IMR-90 (cell line): Measurements from ENCODE around the gene AOPEP. TPM values are rescaled to one million over a fixed set of nuclear protein-coding genes. Genes with fewer than 3 reads are reported as not detected.

Experiments
- ATAC-seq: fragments of 200-7000 bp; cut with Tn5 transposase; 2 replicates; pipeline ENCODE4 v1.9.1; 2020; ENCODE audit warnings: low read depth, mild to moderate bottlenecking, moderate library complexity
- BruUV-seq: library from RNA; stranded (reverse); fragments of 400-500 nt; replicated peaks from 2 replicates; lab custom pipeline; 2021; lab: Mats Ljungman, UMichigan
- CTCF ChIA-PET: fragments of 300-600 bp; formaldehyde crosslinking; extraction: SDS; loops from one replicate; lab custom pipeline; 2021; ENCODE audit warnings: antibody characterized with exemption; lab: Yijun Ruan, JAX
- POLR2A ChIA-PET: fragments of 300-600 bp; sonication (Branson Sonifier 250); formaldehyde crosslinking; loops from one replicate; lab custom pipeline; 2022; ENCODE audit warnings: antibody characterized with exemption; ENCODE audit not compliant: unreplicated experiment; lab: Charles Lee
- DNase-seq: peaks from one replicate; pipeline ENCODE4 v3.0.0; 2013
- H2AFZ ChIP-seq: replicated peaks from 2 replicates; pipeline ENCODE3; 2013; ENCODE audit warnings: low read length, mild to moderate bottlenecking; ENCODE audit not compliant: poor library complexity
- H2AK5ac ChIP-seq: 2 replicates; pipeline ENCODE4 v1.6.1; 2013; ENCODE audit warnings: low read depth, low read length, inconsistent platforms
- H2AK9ac ChIP-seq: replicated peaks from 2 replicates; pipeline ENCODE3; 2013; ENCODE audit warnings: mild to moderate bottlenecking, low read depth, low read length, moderate library complexity; ENCODE audit not compliant: poor library complexity
- H2BK120ac ChIP-seq: 2 replicates; pipeline ENCODE4 v1.6.1; 2013; ENCODE audit warnings: low read depth, low read length, inconsistent platforms
- H2BK15ac ChIP-seq: 3 replicates; pipeline ENCODE4 v1.6.1; 2013; ENCODE audit warnings: low read depth, low read length, inconsistent platforms
- H2BK20ac ChIP-seq: 2 replicates; pipeline ENCODE4 v1.6.1; 2013; ENCODE audit warnings: low read depth, mild to moderate bottlenecking, inconsistent platforms, low read length, moderate library complexity
- H2BK5ac ChIP-seq: 2 replicates; pipeline ENCODE4 v1.6.1; 2013; ENCODE audit warnings: mild to moderate bottlenecking, low read depth, low read length, inconsistent platforms; ENCODE audit not compliant: poor library complexity, severe bottlenecking
- H3K14ac ChIP-seq: replicated peaks from 2 replicates; pipeline ENCODE4 v1.6.1; 2013; ENCODE audit warnings: low read depth, low read length, inconsistent platforms
- H3K18ac ChIP-seq: 2 replicates; pipeline ENCODE4 v1.6.1; 2013; ENCODE audit warnings: low read depth, low read length, control low read depth
- H3K23ac ChIP-seq: 2 replicates; pipeline ENCODE4 v1.6.1; 2013; ENCODE audit warnings: low read depth, low read length, inconsistent platforms
- H3K27ac ChIP-seq: 2 replicates; pipeline ENCODE4 v1.5.1; 2013; ENCODE audit warnings: mild to moderate bottlenecking, control low read depth, low read length; ENCODE audit not compliant: insufficient read depth
- H3K27me3 ChIP-seq: 2 replicates; pipeline ENCODE4 v1.6.1; 2013; ENCODE audit warnings: low read length; ENCODE audit not compliant: control insufficient read depth, insufficient read depth
- H3K36me3 ChIP-seq: 2 replicates; pipeline ENCODE4 v1.6.1; 2013; ENCODE audit warnings: low read length, mixed read lengths; ENCODE audit not compliant: control insufficient read depth, insufficient read depth
- H3K4ac ChIP-seq: 2 replicates; pipeline ENCODE4 v1.6.1; 2013; ENCODE audit warnings: low read depth, low read length, inconsistent platforms
- H3K4me1 ChIP-seq: 2 replicates; pipeline ENCODE4 v1.6.1; 2013; ENCODE audit warnings: low read length, mixed read lengths; ENCODE audit not compliant: control insufficient read depth, insufficient read depth
- H3K4me2 ChIP-seq: 2 replicates; pipeline ENCODE4 v1.6.1; 2013; ENCODE audit warnings: low read depth, mild to moderate bottlenecking, control low read depth, low read length, moderate library complexity
- H3K4me3 ChIP-seq: 2 replicates; pipeline ENCODE4 v1.5.1; 2013; ENCODE audit warnings: low read depth, mild to moderate bottlenecking, control low read depth, low read length, moderate library complexity; ENCODE audit not compliant: insufficient read depth
- H3K56ac ChIP-seq: 2 replicates; pipeline ENCODE4 v1.6.1; 2013; ENCODE audit warnings: low read length, inconsistent platforms; ENCODE audit not compliant: insufficient read depth; ENCODE audit errors: extremely low read depth
- H3K79me1 ChIP-seq, 2 experiments: 2 replicates each; pipeline ENCODE4 v1.6.1; 2013; ENCODE audit warnings: low read length in 2 of 2, inconsistent platforms in 1 of 2, low read depth in 1 of 2
- H3K9ac ChIP-seq: 2 replicates; pipeline ENCODE4 v1.6.1; 2013; ENCODE audit warnings: low read depth, low read length, control low read depth
- H3K9me1 ChIP-seq: 2 replicates; pipeline ENCODE4 v1.6.1; 2013; ENCODE audit warnings: low read length, inconsistent platforms; ENCODE audit not compliant: insufficient read depth
- H3K9me3 ChIP-seq: 2 replicates; pipeline ENCODE4 v1.6.1; 2013; ENCODE audit warnings: low read length; ENCODE audit not compliant: control insufficient read depth, insufficient read depth
- H4K20me1 ChIP-seq: 2 replicates; pipeline ENCODE4 v1.6.1; 2013; ENCODE audit warnings: low read length, inconsistent platforms; ENCODE audit not compliant: insufficient read depth
- H4K5ac ChIP-seq: 2 replicates; pipeline ENCODE4 v1.6.1; 2013; ENCODE audit warnings: mild to moderate bottlenecking, low read depth, low read length, control low read depth
- H4K8ac ChIP-seq, 2 experiments: 2 replicates each; pipeline ENCODE4 v1.6.1; 2013; ENCODE audit warnings: low read depth in 2 of 2, low read length in 2 of 2, control low read depth in 1 of 2, inconsistent platforms in 1 of 2
- H4K91ac ChIP-seq: 2 replicates; pipeline ENCODE4 v1.6.1; 2013; ENCODE audit warnings: low read depth, low read length, inconsistent platforms; ENCODE audit not compliant: insufficient read depth
- BHLHE40 ChIP-seq: fragments of 150-350 bp; IDR thresholded peaks from 2 replicates; pipeline ENCODE4 v1.6.1; 2016; ENCODE audit warnings: mild to moderate bottlenecking, low read depth, low read length
- CEBPB ChIP-seq: IDR thresholded peaks from 2 replicates; pipeline ENCODE4 v1.6.1; 2012; ENCODE audit warnings: low read depth, low read length, improper control_type of control experiment
- CHD1 ChIP-seq: IDR thresholded peaks from 2 replicates; pipeline ENCODE4 v1.6.1; 2012; ENCODE audit warnings: low read depth, low read length, improper control_type of control experiment
- ELK1 ChIP-seq: fragments of 150-350 bp; IDR thresholded peaks from 2 replicates; pipeline ENCODE4 v1.6.1; 2016; ENCODE audit warnings: low read depth, mild to moderate bottlenecking, low read length, moderate library complexity, borderline replicate concordance
- FOS ChIP-seq: fragments of 150-350 bp; IDR thresholded peaks from 2 replicates; pipeline ENCODE4 v1.6.1; 2016; ENCODE audit warnings: low read depth, low read length
- MAFK ChIP-seq: IDR thresholded peaks from 2 replicates; pipeline ENCODE4 v1.6.1; 2012; ENCODE audit warnings: low read depth, low read length, improper control_type of control experiment
- MAZ ChIP-seq: IDR thresholded peaks from 2 replicates; pipeline ENCODE4 v1.6.1; 2012; ENCODE audit warnings: low read depth, mild to moderate bottlenecking, low read length, improper control_type of control experiment, moderate library complexity, borderline replicate concordance
- MXI1 ChIP-seq: IDR thresholded peaks from 2 replicates; pipeline ENCODE4 v1.6.1; 2012; ENCODE audit warnings: low read depth, mild to moderate bottlenecking, low read length, moderate library complexity, borderline replicate concordance
- NFE2L2 ChIP-seq: fragments of 150-350 bp; IDR thresholded peaks from 2 replicates; pipeline ENCODE4 v1.6.1; 2016; ENCODE audit warnings: low read depth, mild to moderate bottlenecking, low read length
- POLR2A ChIP-seq: IDR thresholded peaks from 2 replicates; pipeline ENCODE4 v1.6.1; 2012; ENCODE audit warnings: mild to moderate bottlenecking, low read depth, low read length
- RAD21 ChIP-seq: IDR thresholded peaks from 2 replicates; pipeline ENCODE4 v1.6.1; 2012; ENCODE audit warnings: low read length, improper control_type of control experiment
- RCOR1 ChIP-seq: IDR thresholded peaks from 2 replicates; pipeline ENCODE4 v1.6.1; 2012; ENCODE audit warnings: mild to moderate bottlenecking, low read length, improper control_type of control experiment; ENCODE audit not compliant: insufficient replicate concordance
- RFX5 ChIP-seq: IDR thresholded peaks from 2 replicates; pipeline ENCODE4 v1.8.0; 2012; ENCODE audit warnings: low read depth, mild to moderate bottlenecking, low read length, moderate library complexity
- SMC3 ChIP-seq: fragments of 150-350 bp; IDR thresholded peaks from 2 replicates; pipeline ENCODE4 v1.6.1; 2016; ENCODE audit warnings: low read depth, mild to moderate bottlenecking, antibody characterized with exemption, low read length, moderate library complexity
- USF2 ChIP-seq: fragments of 150-350 bp; IDR thresholded peaks from 2 replicates; pipeline ENCODE4 v1.6.1; 2017; ENCODE audit warnings: mild to moderate bottlenecking, antibody characterized with exemption, low read length, low read depth
- WGBS, 2 experiments: methylation state at CpG; one replicate each; pipeline versions ENCODE4 v1.1.5 to v1.1.7; 2013; ENCODE audit warnings: missing lambda C conversion rate in 2 of 2; ENCODE audit not compliant: insufficient read length in 1 of 2; ENCODE audit errors: extremely low coverage in 2 of 2; 5-methylcytosine and 5-hydroxymethylcytosine counted together
- dilution Hi-C: fragments of 300-500 bp; cut with HindIII; formaldehyde crosslinking; loops from one replicate; pipeline ENCODE4 v1.14.3; 2018; ENCODE audit warnings: low sequenced_read_pairs; ENCODE audit not compliant: unreplicated experiment
- in situ Hi-C: fragments of 300-500 bp; cut with MboI; formaldehyde crosslinking; loops from 3 replicates; pipeline ENCODE4 v1.14.3; 2019; ENCODE audit warnings: low sequenced_read_pairs, inconsistent platforms, mixed read lengths
- intact Hi-C: fragments of 100-400 bp; cut with micrococcal nuclease; formaldehyde crosslinking; loops from 2 replicates; pipeline ENCODE4 v1.10.0; 2022
- polyA plus RNA-seq, 3 experiments: library from polyadenylated mRNA; depleted of rRNA; stranded (reverse); fragments of >200 nt; gene quantifications; 2 replicates each; pipeline ENCODE4 v1.2.3, GENCODE V29; 2012; ENCODE audit warnings: low replicate concordance in 1 of 3
- total RNA-seq: library from RNA; depleted of rRNA; stranded (reverse); fragments of >200 nt; gene quantifications from 2 replicates; pipeline ENCODE4 v1.2.3, GENCODE V29; 2012

Gene AOPEP
- total and polyA plus RNA-seq, 2 of the 4 experiments (the other 2 are of a cell fraction) = 34.9 to 38.7 TPM

- WGBS, 2 experiments = no CpG with 5 or more reads among the region's 1 CpG
- Histone ChIP-seq H3K4me3 (no peak overlapping the region), H3K9me3 (no peaks in the 10 kb centered on the region; the same call in 1 of the 2 replicates), H3K36me3 (no peaks in the 10 kb centered on the region), H2AK9ac (no peak overlapping the region), H3K9me1 (no peaks in the 10 kb centered on the region), H2AK5ac (no peak overlapping the region), H3K14ac (no peak overlapping the region), H4K20me1 (no peaks in the 10 kb centered on the region), H3K18ac (no peak overlapping the region), H3K56ac (no peak overlapping the region), H3K27ac (no peak overlapping the region), H2BK15ac (no peak overlapping the region), H2BK20ac (no peak overlapping the region), H3K4me2 (no peak overlapping the region), H2AFZ (no peak overlapping the region), H4K5ac (no peak overlapping the region), H3K9ac (no peak overlapping the region), H3K4me1 (peaks cover 3% of the 10 kb centered on the region), H4K8ac (no peak overlapping the region), H3K4ac (no peak overlapping the region), H3K27me3 (no peaks in the 10 kb centered on the region), H2BK120ac (no peak overlapping the region), H4K91ac (no peak overlapping the region), H3K23ac (no peak overlapping the region), H3K79me1 (no peaks in the 10 kb centered on the region), H2BK5ac (no peak overlapping the region)
- in situ Hi-C loops (no loop called here), dilution Hi-C loops (no loop called here), intact Hi-C loops (no loop called here)
- TF ChIP-seq CEBPB (no peak), SMC3 (no peak), RFX5 (no peak), USF2 (no peak), ELK1 (no peak), MAZ (no peak), RCOR1 (no peak), RAD21 (no peak), MXI1 (no peak), POLR2A (no peak), BHLHE40 (no peak), MAFK (no peak), FOS (no peak), CHD1 (no peak), NFE2L2 (no peak)
- ATAC-seq (no peak), DNase-seq (no peak)
- CTCF ChIA-PET = no interaction called here
- no TSS peak for BruUV-seq
- POLR2A ChIA-PET = no interaction called here
Measured at GRCh38 chr9:94894094-94894699, 167.7 kb downstream of the AOPEP start.
